22Rv1 (cell line): ENCODE measurements around the gene LARP4B.

Experiments
- H3K27ac ChIP-seq: fragments of 450-650 bp; 2 replicates; pipeline ENCODE4 v1.5.1; 2017
- ZFX ChIP-seq: fragments of 450-650 bp; IDR thresholded peaks from 2 replicates; pipeline ENCODE4 v1.6.1; 2017; ENCODE audit warnings: antibody characterized with exemption, borderline replicate concordance
- TF ChIP-seq, protein P1 (sequence below): fragments of 450-650 bp; IDR thresholded peaks from 2 replicates; pipeline ENCODE4 v1.5.1; 2017; ENCODE audit warnings: mild to moderate bottlenecking

Gene LARP4B

DNA sequence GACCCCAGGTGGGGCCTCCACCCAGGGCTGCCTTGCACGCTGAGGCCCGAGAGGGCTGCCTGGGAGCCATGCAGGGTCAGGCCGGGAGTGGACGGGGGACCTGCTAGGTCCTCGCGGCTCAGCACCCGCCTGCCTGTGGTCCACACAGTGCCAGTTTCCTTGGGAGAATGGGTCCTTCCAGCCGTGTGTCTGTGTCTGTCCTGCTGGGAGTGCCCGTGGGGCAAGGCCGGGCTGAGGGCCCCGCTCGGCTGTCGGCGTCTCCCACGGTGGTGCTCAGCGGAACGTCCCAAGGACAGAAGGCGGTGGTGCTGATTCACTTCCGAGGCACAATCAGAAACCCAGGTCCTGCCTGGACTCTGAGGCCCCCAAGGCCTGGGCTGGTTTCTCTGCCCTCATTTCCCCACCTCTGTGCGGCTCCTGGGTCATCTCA lies 33.5 kb upstream of the LARP4B start:
- no peak overlapping the region for H3K27ac ChIP-seq
- no peak for TF ChIP-seq ZFX
- TF ChIP-seq, protein P1, sequence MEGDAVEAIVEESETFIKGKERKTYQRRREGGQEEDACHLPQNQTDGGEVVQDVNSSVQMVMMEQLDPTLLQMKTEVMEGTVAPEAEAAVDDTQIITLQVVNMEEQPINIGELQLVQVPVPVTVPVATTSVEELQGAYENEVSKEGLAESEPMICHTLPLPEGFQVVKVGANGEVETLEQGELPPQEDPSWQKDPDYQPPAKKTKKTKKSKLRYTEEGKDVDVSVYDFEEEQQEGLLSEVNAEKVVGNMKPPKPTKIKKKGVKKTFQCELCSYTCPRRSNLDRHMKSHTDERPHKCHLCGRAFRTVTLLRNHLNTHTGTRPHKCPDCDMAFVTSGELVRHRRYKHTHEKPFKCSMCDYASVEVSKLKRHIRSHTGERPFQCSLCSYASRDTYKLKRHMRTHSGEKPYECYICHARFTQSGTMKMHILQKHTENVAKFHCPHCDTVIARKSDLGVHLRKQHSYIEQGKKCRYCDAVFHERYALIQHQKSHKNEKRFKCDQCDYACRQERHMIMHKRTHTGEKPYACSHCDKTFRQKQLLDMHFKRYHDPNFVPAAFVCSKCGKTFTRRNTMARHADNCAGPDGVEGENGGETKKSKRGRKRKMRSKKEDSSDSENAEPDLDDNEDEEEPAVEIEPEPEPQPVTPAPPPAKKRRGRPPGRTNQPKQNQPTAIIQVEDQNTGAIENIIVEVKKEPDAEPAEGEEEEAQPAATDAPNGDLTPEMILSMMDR: no peak

DNA sequence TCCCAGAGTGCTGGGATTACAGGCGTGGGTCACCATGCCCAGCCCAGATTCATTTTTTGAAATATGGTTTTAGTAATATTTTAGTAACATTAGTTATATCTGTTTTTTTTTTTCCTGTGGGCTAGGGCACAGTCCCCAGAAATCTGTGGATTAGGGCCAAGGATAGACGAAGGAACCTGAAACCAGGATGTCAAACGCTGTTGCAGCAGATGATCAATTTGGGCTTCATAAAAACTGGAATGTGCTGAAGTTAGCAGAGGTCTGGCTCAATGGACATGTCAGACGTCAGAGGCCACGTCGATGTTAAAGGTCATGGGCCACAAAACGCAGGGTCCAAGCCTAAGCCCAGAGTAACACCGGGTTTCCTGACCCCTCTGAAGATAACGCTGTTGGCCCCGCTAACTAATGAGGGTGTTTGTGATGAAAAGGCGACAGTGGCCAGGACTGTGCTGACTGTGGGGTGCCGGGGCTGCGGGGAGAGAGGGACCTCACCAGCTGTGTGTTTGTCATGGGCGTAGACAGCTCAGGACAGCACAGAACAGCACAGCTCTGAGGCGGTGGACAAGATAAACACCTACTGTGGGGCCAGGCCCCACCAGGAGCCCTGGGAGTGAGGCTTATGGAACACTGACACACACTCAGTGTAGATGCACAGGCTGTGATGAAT lies 32.9 kb upstream of the LARP4B start:
- TF ChIP-seq, protein P1: no peak
- TF ChIP-seq ZFX: no peak
- H3K27ac ChIP-seq: no peak overlapping the region

DNA sequence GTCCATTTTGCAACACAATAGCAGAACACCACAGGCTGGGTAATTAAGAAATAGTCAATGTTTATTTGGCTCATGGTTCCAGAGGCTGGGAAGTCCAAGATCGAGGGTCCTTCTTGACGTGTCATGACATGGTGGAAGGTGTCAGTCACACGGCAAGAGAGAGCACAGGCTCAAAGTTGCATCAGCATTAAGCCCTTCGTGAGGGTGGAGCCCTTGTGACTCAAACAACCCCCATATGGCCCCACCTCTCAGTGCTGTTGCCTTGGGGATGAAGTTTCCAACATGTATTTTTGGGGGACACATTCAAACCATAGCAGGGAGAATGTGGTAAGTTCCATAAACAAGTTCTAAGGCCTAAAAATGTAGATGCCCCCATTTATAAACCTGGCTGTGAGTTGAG lies 32.1 kb upstream of the LARP4B start:
- no peak overlapping the region for H3K27ac ChIP-seq
- no peak for TF ChIP-seq ZFX
- TF ChIP-seq, protein P1: no peak

DNA sequence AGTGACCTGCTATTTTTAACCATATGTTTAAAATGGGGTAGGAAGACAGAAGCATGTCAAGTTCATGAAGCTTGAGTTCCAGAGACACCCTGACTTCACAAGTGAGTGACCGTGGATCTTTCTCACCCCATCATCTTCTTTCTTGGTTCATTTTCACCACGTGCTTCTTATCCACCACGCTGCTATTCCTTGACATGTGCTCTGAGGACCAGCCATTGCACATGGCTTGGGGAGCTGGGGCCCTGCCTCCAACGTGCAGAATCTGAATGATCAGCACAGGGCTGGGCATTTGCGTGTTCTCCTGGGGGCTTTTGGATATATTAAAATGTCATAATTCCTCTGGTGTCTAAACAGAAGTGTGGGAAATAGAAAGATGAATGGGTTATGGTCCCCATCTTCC lies 31.7 kb upstream of the LARP4B start:
- H3K27ac ChIP-seq: no peak overlapping the region
- TF ChIP-seq ZFX: no peak
- TF ChIP-seq, protein P1: no peak

DNA sequence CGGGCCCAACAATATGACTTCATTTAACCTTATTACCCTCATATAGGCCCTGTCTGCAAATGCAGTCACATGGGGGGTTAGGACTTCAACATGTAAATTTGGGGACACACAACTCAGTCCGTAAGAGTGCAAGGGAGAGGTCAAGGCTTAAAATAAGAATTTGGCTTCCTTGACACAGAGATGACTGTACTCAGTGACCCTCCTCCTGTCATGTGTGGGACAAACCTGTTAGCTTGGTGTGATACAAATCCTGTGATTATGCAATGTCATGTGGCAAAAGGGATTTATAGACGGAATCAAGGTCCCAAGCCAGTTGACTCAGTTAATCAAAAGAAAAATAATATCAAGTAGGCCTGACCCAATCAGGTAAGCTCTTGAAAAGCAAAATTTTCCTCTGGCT lies 30.8 kb upstream of the LARP4B start:
- TF ChIP-seq ZFX: no peak
- TF ChIP-seq, protein P1: no peak
- no peak overlapping the region for H3K27ac ChIP-seq

DNA sequence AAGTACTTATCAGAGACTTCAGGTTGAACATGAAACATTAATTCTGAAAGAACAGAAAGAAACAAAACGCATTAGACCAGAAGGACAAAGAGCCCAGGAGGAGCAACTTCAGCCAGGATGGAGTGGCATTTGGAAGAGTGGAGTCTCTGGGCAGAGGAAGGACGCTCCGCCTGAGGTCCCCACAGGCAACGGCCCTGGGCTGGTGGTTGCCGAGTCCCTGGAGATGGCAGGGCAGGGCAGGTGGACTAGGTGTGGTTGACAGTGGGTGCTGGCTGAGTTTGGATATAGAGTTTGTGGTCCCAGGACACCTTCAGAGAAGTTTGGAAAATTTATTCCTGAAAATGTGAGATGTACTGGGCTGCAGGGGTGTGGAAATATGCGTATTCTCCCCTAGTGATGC lies 27.4 kb upstream of the LARP4B start:
- no peak for TF ChIP-seq ZFX
- TF ChIP-seq, protein P1: no peak
- no peak overlapping the region for H3K27ac ChIP-seq

DNA sequence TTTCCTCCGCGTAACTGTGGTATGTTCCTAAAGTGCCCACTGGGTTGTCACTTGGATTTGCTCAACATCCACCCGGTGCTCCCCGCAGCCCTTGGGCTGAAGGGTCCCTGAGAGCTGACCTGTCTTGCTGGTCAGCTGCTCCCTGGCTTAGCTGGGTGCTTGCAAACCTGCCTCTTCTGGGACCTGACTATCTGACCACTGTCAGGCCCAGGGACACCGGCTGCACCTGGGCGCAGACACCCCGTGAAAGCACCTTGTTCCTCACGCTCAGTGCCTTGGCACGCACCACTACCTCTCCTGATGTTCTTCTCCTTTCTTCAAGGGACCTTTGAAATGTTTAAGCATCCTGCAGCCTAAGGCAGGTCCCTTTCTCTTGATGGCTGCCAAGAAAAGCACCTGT lies 26.6 kb upstream of the LARP4B start:
- TF ChIP-seq, protein P1: no peak
- TF ChIP-seq ZFX: no peak
- no peak overlapping the region for H3K27ac ChIP-seq
